Testis (tissue), 2 donors: ENCODE results near the gene DOCK9.

Experiments
- POLR2A ChIP-seq: fragments of 450-650 bp; IDR thresholded peaks from one replicate; pipeline ENCODE4 v1.6.1; 2017; ENCODE audit warnings: antibody characterized with exemption, mild to moderate bottlenecking, moderate library complexity
- TF ChIP-seq, protein P1 (sequence below), 3 experiments: fragments of 450-650 bp in 2 of 3; fragments of 200-600 bp in 1 of 3; sonication (generic) in 1 of 3; IDR thresholded peaks; one replicate each; pipeline ENCODE4 v1.5.1; 2016 to 2019; ENCODE audit warnings: antibody characterized with exemption in 3 of 3, mild to moderate bottlenecking in 2 of 3, moderate library complexity in 1 of 3

DNA sequence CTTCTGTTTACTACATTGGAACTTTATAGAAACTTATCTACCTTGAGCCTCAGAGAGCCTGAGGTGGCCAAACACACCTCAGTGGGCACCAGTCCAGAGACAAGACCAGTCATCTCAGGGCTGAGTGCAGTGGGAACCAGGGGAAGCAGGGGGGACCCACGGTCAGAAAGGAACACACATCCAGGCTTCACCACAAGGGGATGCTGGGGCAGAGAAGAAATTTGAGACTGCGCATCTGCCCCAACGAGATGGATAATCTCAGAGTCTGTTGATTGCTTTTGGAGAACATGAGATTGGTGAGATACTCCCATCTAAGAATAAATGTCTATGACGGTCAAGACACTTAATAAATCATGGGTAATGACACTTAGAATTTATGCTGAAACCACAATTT lies 98.7 kb downstream of the DOCK9 start:
- TF ChIP-seq, protein P1, sequence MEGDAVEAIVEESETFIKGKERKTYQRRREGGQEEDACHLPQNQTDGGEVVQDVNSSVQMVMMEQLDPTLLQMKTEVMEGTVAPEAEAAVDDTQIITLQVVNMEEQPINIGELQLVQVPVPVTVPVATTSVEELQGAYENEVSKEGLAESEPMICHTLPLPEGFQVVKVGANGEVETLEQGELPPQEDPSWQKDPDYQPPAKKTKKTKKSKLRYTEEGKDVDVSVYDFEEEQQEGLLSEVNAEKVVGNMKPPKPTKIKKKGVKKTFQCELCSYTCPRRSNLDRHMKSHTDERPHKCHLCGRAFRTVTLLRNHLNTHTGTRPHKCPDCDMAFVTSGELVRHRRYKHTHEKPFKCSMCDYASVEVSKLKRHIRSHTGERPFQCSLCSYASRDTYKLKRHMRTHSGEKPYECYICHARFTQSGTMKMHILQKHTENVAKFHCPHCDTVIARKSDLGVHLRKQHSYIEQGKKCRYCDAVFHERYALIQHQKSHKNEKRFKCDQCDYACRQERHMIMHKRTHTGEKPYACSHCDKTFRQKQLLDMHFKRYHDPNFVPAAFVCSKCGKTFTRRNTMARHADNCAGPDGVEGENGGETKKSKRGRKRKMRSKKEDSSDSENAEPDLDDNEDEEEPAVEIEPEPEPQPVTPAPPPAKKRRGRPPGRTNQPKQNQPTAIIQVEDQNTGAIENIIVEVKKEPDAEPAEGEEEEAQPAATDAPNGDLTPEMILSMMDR (IDR thresholded peaks at IDR 0.05): no peak
- TF ChIP-seq POLR2A: no peak
